Measurements from ENCODE around the gene SPEF1. TPM values are rescaled to one million over a fixed set of nuclear protein-coding genes. Genes with fewer than 3 reads are reported as not detected.

SPEF1 gene
- total RNA-seq, 1 donor from 2014 or later = under 0.01 TPM

DNA sequence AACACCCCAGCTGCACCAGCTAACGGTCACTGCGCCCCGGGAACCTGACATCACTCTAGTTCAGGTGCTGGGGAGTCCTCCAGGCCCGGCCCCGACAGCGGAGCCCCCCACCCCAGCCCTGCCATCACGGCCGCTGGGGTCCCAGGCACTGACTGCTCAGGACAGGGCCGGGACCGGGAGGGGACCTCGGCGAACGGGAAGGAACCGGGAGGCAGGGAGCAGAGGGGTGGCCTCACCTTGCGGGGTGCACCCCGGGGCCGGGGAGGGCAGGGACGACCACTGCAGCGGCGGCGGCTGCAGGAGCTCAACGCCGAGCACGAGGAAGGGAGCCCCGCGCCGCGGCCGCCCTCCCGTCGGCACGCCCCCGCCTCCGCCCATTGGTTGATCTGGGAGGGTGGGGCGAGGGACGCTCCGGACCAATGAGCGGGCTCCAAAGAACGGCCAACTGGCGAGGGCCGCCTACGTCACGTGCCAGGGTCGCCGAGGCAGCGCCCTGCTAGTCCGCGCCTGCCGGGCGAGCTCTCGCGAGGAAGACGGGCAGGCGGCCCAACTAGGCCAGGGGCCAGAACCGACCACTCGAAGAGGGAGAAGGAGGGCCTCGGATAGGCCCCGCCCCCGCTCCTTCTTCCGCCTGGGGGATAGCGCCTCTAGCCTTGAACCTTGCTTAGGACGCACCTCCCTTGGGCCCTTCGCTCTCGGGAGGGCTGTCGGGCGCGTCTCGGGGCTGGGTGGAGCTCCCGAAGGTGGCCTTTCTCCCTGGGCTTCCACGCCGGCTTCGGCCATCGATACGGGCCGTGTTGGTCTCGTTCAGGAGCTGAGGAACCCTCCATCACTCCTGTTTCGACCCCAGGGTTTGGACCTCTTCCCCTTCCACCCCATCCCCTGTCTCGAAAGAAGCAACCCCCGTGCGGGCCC lies 13.6 kb downstream of the SPEF1 start, which contains the start of gene ADISSP:
Gene ADISSP, minus strand, starts transcription at position 327 of the 915 bp plus-strand sequence. CDS start 7,653 bp downstream, outside the sequence.
- FAIRE-seq = no peak
- no peaks in the 10 kb centered on the region for H3K27me3 ChIP-seq (ENCODE audit: control insufficient read depth, insufficient read depth, low read length)
- TF ChIP-seq, protein P1, sequence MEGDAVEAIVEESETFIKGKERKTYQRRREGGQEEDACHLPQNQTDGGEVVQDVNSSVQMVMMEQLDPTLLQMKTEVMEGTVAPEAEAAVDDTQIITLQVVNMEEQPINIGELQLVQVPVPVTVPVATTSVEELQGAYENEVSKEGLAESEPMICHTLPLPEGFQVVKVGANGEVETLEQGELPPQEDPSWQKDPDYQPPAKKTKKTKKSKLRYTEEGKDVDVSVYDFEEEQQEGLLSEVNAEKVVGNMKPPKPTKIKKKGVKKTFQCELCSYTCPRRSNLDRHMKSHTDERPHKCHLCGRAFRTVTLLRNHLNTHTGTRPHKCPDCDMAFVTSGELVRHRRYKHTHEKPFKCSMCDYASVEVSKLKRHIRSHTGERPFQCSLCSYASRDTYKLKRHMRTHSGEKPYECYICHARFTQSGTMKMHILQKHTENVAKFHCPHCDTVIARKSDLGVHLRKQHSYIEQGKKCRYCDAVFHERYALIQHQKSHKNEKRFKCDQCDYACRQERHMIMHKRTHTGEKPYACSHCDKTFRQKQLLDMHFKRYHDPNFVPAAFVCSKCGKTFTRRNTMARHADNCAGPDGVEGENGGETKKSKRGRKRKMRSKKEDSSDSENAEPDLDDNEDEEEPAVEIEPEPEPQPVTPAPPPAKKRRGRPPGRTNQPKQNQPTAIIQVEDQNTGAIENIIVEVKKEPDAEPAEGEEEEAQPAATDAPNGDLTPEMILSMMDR (IDR thresholded peaks at IDR 0.05; ENCODE audit: insufficient read depth, low read length, severe bottlenecking) = no peak
- DNase-seq (ENCODE audit: low read depth) = peak; percentile 90
- peak within 1 kb of the TSS; percentile 84 for H3K4me3 ChIP-seq (ENCODE audit: low read depth, low read length)
- no peaks in the 10 kb centered on the region for H3K36me3 ChIP-seq (ENCODE audit: control insufficient read depth, insufficient read depth, low read length)

DNA sequence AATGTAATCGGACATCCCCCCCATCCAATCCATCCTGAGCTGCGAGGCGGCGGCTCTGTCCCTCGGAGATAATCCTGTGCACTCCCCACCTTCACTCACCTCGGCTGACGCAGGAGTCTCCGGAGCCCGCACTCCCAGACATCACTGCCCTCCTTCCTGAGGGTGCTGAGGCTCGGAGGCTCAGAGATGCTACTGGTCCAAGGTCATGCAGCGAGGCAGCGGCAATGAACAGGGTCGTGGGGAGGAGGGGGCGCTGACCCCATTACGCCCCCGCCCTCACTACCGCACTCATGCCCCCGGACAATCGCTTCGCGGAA lies 14.2 kb downstream of the SPEF1 start:
- DNase-seq (ENCODE audit: low read depth) (no peak), FAIRE-seq (no peak)
- H3K27me3 ChIP-seq (ENCODE audit: control insufficient read depth, insufficient read depth, low read length) = no peaks in the 10 kb centered on the region
- TF ChIP-seq, protein P1 (IDR thresholded peaks at IDR 0.05; ENCODE audit: insufficient read depth, low read length, severe bottlenecking) = no peak
- H3K4me3 ChIP-seq (ENCODE audit: low read depth, low read length) = peak overlapping the region; percentile 84
- no peaks in the 10 kb centered on the region for H3K36me3 ChIP-seq (ENCODE audit: control insufficient read depth, insufficient read depth, low read length)

DNA sequence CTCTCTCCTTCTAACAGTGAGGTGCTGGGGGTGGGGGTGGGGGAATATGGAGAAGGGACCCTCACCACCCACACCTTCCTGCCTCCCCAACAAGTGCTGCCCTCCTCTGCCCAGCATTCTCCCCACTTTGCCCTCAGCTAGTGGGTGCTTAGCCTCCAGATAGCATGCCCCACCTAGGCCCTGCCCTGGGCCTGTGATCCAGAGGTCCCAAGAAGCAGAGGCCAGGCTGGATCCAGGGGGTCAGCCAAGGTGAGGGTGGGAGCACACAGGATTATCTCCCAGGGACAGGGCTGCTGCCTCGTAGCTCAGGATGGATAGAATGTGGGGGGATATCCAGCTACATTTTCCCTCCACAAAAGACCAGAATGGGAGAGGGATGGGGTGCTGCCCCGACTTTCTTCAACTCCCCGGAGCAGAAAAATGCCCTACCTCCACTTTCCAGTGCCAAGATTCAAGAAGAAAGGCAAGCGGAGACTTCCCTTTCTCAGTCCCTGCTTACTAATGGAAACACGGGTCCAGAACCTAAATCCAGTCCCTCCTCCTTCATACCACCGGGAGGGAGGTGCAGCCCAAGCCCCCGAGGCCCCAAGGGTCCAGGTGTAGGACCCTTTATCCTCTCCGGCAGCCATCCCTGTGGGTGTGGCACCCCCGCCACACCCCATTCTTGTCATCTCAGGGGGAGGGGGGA lies 14.7 kb downstream of the SPEF1 start:
- Histone ChIP-seq H3K27me3 (ENCODE audit: control insufficient read depth, insufficient read depth, low read length) (no peaks in the 10 kb centered on the region), H3K4me3 (ENCODE audit: low read depth, low read length) (peak overlapping the region; percentile 84), H3K36me3 (ENCODE audit: control insufficient read depth, insufficient read depth, low read length) (no peaks in the 10 kb centered on the region)
- TF ChIP-seq, protein P1 (IDR thresholded peaks at IDR 0.05; ENCODE audit: insufficient read depth, low read length, severe bottlenecking) = no peak
- FAIRE-seq = no peak
- no peak for DNase-seq (ENCODE audit: low read depth)

DNA sequence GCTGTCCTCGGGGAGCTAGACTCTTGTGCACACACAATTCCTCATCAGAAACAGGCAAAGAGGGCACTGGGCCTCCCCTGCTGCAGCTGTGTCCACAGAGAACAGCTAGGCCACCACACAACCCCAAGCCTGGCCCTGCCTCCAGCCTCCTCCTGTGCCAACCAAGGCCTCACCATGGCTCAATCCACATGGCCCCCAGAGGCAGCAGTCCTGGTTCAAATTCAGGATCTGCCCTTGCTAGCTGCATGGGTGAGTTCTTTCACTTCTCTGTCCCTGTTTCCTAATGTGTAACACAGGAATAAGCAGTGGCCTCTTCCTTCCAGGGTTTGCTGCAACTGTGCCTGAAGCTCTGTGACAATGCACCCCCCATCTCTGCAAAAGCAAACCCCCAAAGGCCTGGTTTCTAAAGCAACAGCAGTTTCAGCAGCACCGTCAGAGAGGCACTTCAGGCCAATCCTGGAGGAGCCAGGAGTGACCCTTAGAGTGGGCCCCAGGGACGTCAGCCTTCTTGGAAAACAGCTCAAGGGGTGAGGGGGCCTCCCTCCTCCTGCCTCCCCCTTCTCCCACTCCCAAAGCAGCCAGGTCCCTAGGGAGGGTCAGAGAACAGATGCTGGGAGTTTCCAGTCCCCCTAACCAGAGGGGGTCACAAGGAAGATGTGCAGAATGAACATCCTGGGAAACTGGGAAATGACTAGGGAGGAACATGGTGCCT lies 15.9 kb downstream of the SPEF1 start:
- TF ChIP-seq, protein P1 (IDR thresholded peaks at IDR 0.05; ENCODE audit: insufficient read depth, low read length, severe bottlenecking) = no peak
- DNase-seq (ENCODE audit: low read depth) (no peak), FAIRE-seq (no peak)
- Histone ChIP-seq H3K27me3 (ENCODE audit: control insufficient read depth, insufficient read depth, low read length) (no peaks in the 10 kb centered on the region), H3K36me3 (ENCODE audit: control insufficient read depth, insufficient read depth, low read length) (no peaks in the 10 kb centered on the region), H3K4me3 (ENCODE audit: low read depth, low read length) (no peak overlapping the region)

DNA sequence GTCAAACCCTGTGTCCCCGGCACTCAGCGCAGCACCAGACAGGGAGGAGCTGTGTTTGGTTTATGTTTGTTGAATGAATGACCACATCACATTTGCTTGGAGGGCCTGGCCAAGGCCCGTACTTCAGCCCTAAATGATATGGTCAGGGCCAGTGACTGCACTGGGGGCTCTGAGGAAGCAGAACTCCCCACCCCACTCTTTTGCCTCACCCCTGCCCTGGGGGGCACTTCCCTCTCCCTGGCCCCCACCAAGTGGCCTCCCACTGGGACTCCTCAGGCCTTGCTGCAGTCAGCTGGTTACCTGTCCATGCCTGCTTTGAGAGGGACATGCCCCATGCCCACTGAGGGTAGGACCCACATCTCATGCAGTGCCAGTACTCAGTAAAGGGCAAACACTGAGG lies 16.6 kb downstream of the SPEF1 start:
- TF ChIP-seq, protein P1 (IDR thresholded peaks at IDR 0.05; ENCODE audit: insufficient read depth, low read length, severe bottlenecking) = no peak
- Histone ChIP-seq H3K27me3 (ENCODE audit: control insufficient read depth, insufficient read depth, low read length) (no peaks in the 10 kb centered on the region), H3K4me3 (ENCODE audit: low read depth, low read length) (no peak overlapping the region), H3K36me3 (ENCODE audit: control insufficient read depth, insufficient read depth, low read length) (no peaks in the 10 kb centered on the region)
- no peak for FAIRE-seq
- DNase-seq (ENCODE audit: low read depth) = no peak
